Activated CD8-positive, alpha-beta memory T cell treated with anti-CD3 and anti-CD28 coated beads for 4 hours (primary cell): ENCODE measurements around the gene IRAK3.
A peak's percentile ranks its signal among the peaks of the same experiment; 100 is the strongest.
"Not testable (repeated sequence)": the region's sequence is repeated elsewhere in the genome, so short reads cannot be mapped to it uniquely, and the experiment has no call there.

ENCODE experiments used
- DNase-seq, 2 donors: peaks; one replicate each; pipeline ENCODE4 v3.0.0-alpha.2; 2020; ENCODE audit warnings: low read depth in 2 of 2

Gene IRAK3

GRCh38 chr12:66258011-66258410, 69.0 kb downstream of the IRAK3 start:
- DNase-seq, result no peak

DNA sequence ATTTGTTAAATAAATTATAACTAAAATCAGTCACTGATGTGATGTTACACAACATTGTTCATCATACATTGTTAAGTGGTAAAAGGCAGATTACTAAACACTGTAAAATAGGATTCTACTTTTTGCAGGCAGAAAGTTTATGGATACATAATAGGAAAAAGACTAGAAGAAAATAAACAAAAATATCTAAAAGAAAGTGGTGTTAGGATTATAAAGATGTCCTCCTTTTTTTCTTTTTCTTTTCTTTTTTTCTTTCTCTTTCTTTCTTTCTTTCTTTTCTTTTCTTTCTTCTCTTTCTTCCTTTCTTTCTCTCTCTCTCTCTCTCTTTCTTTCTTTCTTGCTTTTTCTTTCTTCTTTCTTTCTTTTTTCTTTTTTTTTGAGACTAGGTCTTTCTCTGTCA, 73.7 kb downstream of the IRAK3 start:
- no peak for DNase-seq

GRCh38 chr12:66268562-66268961, 79.5 kb downstream of the IRAK3 start:
- DNase-seq, result no peak

GRCh38 chr12:66269142-66269541, 80.1 kb downstream of the IRAK3 start:
- no peak for DNase-seq

DNA sequence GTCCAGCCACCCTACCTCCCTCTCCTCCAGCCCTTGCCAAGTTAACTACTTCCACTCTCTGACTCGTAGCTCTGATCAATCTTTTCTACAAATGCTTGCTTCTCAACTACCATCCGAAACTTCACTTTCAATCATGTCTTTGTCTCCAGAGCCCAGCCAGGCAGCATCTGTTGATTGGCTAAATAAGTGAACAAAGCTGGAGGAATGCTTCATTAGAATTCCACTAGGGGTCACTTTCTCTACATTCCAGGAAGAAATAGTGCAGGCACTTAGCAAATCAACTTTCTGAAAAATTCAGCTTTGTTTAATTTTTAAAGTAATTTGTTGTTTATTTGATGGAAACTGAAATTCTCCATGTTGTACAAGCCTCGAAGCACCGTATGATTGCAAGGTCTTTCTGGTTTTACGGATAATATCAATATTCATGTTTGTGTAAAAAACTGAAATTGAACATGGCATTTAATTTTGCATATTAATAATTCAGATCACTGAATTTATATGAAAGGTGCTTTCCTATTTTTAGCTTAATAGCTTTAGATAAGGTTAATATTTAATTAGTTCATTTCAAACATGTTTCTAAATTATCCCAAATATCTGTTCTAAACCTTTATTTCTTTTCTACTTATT, 80.9 kb downstream of the IRAK3 start:
- no peak for DNase-seq

GRCh38 chr12:66270613-66271012, 81.6 kb downstream of the IRAK3 start:
- no peak for DNase-seq

DNA sequence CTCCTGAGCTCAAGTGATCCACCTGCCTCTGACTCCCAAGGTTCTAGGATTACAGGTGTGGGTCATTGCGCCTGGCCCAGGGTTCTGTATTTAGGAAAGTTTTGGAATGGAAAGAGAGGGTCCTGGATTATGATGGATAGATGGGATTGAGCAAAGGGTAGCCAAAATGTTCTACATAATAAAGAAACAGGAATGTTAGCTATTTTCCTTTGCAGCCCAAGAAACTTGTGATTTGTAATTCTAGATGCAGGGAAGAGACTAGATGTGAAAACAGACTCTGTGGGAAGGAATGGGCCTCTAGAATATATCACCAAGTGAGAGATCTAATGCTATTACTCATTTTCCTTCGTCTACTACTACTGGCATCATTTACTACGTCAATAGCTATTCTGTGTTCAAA, 83.6 kb downstream of the IRAK3 start:
- DNase-seq, result no peak

GRCh38 chr12:66273147-66273546, 84.1 kb downstream of the IRAK3 start:
- no peak for DNase-seq

GRCh38 chr12:66275040-66275439, 86.0 kb downstream of the IRAK3 start:
- DNase-seq, result no peak

GRCh38 chr12:66279123-66279712, 90.2 kb downstream of the IRAK3 start:
- no peak for DNase-seq

GRCh38 chr12:66280561-66280960, 91.5 kb downstream of the IRAK3 start:
- DNase-seq, result no peak

DNA sequence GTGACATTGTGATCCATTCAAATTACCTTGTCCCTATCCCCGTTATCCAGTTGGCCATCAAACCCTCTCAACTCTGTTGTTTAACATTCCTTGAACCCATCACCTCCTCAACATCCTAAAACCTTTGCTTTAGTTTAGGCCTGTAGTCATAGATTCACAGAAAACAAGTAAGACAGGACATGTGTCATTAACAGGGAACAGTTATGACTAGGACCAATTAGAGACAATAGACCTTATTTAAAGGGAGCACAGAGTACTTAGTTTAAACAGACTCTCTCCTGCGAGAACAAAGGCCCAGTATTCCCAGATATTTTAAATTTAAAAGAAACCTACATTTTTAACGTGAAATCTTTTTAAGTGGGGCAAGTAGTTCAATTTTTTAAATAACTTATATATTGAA, 93.2 kb downstream of the IRAK3 start:
- DNase-seq, result no peak

DNA sequence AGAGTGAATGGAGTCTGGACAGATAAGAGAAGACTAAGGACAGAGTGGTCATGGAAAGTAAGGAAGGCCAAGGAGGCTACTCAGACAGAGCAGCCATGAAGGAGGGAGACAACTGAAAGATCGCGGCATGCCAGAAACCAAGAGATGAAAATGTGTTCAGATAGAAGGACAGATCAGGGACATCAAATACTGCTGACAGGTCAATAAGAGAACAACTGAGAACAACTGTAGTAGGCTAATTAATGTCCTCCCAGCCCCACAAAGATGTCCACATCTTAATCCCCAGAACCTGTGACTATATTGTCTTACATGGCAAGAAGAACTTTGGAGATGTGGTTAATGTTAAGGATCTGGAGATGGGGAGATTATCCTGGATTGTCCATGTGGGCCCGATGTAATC, 98.3 kb downstream of the IRAK3 start:
- DNase-seq, result no peak

GRCh38 chr12:66288121-66288520, 99.1 kb downstream of the IRAK3 start:
- DNase-seq, result peak in 1 of 2 donors; percentile 33

DNA sequence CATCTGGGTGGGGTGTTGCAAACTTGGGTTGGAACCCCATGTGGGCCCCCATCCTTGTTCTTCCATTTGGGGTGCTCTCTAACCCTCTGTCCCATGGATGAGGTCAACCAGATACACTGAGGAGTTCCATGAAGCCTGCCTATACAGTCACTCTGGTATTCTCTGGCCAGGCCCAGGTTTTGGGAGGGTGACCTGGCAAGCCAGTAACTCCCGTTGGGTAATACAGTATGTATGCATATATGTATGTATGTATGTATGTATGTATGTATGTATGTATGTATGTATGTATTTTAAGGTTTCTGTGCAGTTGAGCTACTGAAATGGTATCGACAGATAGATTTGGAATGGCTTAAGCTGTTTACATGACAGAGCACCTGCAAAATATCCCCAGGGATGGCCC, 100.5 kb downstream of the IRAK3 start:
- DNase-seq, result no peak

- DNase-seq, result no peak
These were observed 101.7 kb downstream of the IRAK3 start for GRCh38 chr12:66290716-66291200.

DNA sequence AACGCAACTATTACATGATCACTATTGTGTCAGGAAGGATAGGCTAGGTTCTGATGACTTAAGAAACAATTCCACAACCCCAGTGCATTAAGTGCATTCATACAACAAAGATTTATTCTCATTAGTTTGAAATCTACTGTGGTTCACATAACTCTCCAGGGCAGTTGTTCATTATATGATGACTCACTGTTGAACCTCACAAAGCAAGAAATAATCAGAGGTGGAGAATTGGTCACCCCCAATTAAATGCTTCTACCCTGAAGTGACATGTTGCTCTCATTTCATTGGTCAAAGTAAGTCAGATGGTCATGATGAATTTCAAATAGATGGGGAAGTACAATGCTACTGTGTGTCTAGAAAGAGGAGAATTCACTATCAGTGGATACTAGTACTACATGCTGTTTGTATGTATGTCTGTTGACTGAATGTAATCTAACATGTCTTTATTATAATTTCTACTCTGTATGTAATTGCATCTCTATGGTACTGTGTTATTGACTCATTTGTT, 107.2 kb downstream of the IRAK3 start:
- no peak for DNase-seq

DNA sequence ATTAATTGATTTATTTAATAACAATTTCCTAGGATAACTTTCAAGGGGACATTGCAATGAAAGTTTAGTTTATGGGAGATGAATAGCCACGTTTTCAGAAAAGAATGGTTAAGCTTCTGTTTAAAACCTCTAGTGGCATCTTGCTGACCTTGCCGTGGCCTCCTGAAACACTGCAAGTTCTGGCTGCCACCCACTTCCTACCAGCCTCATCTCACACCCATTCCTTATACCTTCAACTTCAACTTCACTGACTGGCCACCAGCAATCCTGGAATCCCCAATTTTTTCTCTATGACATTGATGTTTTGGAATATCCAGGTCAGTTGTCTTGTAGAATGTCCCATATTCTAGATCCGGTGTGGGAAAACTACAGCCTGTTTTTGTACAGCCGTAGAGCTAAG, 108.1 kb downstream of the IRAK3 start:
- no peak for DNase-seq

DNA sequence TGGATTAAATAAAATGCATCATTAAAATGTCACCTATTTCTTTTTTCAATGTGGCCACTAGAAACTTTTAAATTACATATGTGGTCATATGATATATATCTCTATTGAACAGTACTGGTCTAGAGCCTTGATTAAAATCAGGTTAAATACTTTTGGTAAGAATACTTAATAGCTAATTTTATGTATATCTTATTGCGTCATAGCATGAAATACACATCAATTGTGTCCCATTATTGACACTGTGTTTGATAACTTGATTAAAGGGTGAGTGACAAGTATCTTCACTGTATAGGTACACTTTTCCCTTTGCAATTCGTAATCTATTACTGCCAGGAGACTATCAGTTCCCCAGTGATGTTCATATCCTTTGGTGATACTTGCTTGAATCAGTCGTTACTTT, 108.9 kb downstream of the IRAK3 start:
- DNase-seq, result no peak

DNA sequence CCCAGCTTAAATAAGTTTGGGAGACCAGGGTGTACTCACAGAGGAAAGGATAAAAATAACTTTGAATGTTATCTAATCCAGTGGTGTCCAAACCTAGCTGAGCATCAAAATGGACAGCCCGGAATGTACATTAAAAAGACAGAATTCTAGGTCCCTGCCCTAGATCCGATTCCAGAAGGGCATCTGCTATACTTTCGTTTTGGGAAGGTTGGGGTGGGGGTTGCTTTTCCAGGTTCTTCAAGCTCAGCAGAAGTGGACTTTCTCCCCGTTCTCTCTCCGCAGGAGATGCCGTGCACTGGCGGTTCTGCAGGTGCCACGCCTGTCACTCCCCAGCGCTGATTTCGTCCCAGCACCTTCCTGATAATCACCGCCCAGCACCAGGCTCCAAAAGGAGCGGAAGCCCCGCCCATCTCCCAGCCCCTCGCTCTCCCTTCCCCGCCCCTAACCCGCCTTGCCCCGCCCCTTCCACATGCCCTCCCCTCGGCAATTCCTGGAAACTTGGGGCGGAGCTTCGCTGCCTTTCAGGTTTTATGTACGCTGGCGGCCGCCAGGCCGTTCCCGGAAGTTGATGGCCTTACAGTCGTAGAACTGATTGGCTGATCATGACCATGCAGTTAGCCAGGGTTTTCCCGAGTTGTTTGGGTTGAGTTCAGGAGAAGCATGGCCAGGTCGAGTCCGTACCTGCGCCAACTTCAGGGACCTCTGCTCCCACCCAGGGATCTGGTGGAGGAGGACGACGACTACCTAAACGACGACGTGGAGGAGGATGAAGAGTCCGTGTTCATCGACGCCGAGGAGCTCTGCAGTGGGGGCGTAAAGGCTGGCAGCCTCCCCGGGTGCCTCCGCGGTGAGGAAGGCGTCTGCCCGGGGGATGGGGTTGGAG, 113.2 kb downstream of the IRAK3 start, which contains the start of gene HELB:
Gene HELB (plus strand): TSS at position 550 of the 883 bp plus-strand sequence. CDS start 111 bp downstream, at position 661.
- peak; percentile 95 to 96 for DNase-seq

DNA sequence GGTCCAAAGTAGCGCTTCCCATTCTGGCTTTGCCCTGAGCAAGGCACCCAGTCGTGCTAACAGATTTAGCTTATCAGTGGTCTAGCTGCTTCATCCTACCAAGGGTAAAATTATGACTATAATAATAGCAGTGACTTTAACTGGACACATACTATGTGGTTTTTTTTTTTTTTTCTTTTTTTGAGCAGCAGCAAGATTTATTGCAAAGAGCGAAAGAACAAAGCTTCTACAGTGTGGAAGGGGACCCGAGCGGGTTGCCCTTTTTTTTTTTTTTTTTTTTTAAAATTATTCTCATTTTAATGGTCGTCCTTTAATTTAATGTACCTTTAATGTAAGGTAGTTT, 113.8 kb downstream of the IRAK3 start:
- DNase-seq, result no peak

DNA sequence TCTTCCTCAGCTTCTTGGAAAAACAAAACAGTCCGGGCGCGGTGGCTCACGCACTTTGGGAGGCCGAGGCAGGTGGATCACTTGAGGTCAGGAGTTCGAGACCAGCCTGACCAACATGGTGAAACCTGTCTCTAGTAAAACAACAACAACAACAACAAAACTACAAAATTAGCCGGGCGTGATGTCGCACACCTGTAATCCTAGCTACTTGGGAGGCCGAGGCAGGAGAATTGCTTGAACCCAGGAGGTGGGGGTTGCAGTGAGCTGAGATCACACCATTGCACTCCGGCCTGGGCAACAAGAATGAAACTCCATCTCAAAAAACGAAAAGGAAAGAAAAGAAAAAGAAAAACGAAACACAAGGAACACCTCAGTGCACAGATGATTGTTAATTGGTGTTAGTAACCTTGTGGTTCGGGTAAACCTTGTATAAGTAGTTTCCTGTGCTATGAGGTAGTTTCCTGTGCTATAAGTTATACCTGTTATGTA, 114.3 kb downstream of the IRAK3 start:
- not testable (repeated sequence) for DNase-seq
